Kidney glomerular epithelial cell (primary cell): ENCODE data around the gene CDCA5.

Source experiments
- DNase-seq: peaks from one replicate; lab custom pipeline; 2025; lab: John Stamatoyannopoulos, UW

CDCA5 gene

GRCh38 chr11:65107078-65107477 lies 23.2 kb upstream of the CDCA5 start:
- no peak for DNase-seq

- DNase-seq, result no peak
Measured at GRCh38 chr11:65104628-65105027, 20.8 kb upstream of the CDCA5 start.

DNA sequence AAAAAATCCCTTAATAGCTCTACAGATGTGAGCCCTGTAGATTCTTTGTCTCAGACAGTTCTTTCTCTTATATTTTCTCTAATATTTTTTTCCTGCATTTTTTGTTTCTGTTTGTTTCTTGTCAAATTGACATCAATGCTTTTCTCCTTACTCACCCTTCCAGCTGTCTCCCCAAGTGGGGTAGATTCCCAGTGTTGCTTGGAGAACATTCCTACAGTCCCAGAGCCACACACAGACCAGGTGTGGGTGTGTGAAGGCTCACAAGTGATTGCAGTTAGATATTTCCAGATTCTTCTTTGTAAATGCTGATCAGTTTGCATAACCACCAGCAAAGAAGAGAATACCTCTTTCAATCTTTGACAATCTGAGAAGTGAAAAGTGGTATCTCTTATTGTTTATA lies 19.6 kb upstream of the CDCA5 start:
- DNase-seq, result no peak

DNA sequence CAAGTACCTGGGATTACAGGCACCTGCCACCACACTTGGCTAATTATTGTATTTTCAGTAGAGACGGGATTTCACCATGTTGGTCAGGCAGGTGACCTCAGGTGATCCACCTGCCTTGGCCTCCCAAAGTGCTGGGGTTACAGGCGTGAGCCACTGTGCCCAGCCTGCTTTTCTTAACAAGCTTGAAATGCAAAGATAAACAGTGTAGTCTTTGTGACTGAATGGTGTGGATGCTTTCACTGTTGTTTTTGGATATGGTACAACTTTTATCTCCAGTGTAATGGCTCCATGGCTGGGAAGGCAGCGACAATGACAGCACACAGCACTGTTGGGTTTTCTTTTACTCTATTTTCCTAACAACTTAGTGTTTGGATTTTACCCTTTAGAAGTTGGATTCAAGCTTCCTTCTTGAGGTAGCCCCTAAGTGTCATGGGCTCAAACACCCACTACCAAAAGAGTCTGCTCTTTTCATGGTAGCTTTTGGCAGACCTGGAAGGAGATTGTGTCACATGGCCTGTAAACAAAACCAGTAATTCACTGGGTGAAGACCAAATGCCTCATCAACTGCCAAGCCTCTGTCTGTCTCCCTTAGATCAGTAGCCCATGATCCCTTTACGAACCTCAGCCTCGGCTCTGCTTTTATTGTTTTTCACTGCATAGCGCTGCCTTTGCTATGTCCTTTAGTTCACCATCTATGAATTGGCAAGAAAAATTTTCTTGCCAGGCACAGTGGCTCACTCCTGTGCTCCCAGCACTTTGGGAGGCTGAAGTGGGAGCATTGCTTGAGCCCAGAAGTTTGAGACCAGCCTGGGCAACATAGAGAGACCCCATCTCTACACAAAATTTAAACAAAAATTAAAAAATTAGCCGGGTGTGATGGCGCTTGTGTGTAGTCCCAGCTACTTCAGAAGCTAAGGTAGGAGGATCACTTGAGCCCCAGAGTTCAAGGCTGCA lies 18.6 kb upstream of the CDCA5 start:
- DNase-seq, result no peak

GRCh38 chr11:65100674-65101350 lies 17.0 kb upstream of the CDCA5 start:
- DNase-seq, result no peak

DNA sequence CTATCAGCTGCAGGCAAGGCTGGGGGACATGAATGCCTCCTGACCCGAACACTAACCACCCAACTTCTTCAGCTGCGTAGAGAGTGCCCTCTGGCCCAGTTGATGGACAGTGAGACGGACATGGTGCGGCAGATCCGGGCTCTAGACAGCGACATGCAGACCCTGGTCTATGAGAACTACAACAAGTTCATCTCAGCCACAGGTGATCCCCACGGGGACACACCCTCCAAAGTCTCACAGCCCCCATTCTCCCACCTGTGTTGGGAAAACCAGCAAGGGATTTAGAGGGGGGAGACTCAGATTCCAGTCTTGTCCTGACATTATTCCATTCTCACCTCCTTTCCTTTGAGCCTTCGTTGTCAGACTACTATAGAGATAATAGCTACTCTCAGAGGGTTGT lies 13.1 kb upstream of the CDCA5 start:
- no peak for DNase-seq

- peak; percentile 68 for DNase-seq
Measured at GRCh38 chr11:65095974-65096806, 12.3 kb upstream of the CDCA5 start, which contains the start of gene VPS51. TSS of gene VPS51 (plus strand) at chr11:65096214. CDS start at chr11:65096251, 37 bp downstream.

GRCh38 chr11:65095427-65095826 lies 11.6 kb upstream of the CDCA5 start:
- no peak for DNase-seq

GRCh38 chr11:65090628-65091027 lies 6.8 kb upstream of the CDCA5 start:
- DNase-seq, result no peak

- no peak for DNase-seq
Measured at GRCh38 chr11:65089621-65090020, 5.8 kb upstream of the CDCA5 start.

DNA sequence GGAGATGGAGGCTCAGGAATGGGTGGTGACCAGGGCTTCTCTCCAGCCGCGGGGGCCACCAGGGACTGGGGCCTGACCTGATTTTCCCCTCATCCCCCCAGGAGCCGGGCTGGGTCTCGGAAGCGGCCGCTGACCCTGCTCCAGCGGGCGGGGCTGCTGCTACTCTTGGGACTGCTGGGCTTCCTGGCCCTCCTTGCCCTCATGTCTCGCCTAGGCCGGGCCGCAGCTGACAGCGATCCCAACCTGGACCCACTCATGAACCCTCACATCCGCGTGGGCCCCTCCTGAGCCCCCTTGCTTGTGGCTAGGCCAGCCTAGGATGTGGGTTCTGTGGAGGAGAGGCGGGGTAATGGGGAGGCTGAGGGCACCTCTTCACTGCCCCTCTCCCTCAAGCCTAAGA lies 4.0 kb upstream of the CDCA5 start:
- no peak for DNase-seq

GRCh38 chr11:65087216-65087615 lies 3.4 kb upstream of the CDCA5 start:
- DNase-seq, result no peak

- DNase-seq, result no peak
Measured at GRCh38 chr11:65086809-65087208, 3.0 kb upstream of the CDCA5 start.

GRCh38 chr11:65085446-65085845 lies 1.6 kb upstream of the CDCA5 start:
- DNase-seq, result no peak

- no peak for DNase-seq
Measured at GRCh38 chr11:65084598-65085375, 947 bp upstream of the CDCA5 start.

DNA sequence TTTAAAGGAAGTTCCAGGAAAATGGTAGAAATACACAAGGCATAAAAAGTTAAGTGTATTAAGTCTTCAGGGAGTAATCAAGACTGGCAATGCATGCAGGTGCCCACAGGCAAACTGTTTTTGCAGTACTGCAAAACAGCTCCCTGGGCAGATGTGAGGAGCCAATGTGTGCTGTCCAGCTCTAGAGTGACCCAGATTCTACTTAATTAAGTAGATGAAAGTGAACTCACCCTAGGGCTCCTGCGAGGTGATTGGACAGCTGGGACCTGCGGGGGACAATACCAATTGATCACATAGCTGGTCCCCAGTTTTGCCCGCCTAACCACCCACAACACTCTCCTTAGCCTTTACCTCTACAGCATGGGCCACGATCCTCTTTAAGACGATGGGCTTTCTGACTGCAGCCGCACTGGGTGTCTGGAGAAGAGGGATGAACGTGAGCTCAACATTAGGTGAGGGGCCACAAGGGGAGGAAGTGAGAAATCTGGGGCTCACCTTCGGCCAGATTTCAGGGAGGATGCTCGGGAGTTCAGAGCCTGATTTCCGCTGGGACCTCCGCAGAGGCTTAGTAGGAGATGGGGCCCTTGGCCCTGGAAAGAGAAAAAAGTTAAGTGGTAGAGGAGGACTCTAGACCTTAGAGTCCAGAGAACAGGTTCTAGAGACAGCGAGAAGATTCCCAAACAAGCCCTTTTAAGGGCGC lies 556 bp downstream of the CDCA5 start:
- no peak for DNase-seq

GRCh38 chr11:65078786-65079342 lies 5.0 kb downstream of the CDCA5 start:
- DNase-seq, result no peak

- DNase-seq, result peak; percentile 37
Measured at GRCh38 chr11:65078151-65078550, 5.7 kb downstream of the CDCA5 start.

DNA sequence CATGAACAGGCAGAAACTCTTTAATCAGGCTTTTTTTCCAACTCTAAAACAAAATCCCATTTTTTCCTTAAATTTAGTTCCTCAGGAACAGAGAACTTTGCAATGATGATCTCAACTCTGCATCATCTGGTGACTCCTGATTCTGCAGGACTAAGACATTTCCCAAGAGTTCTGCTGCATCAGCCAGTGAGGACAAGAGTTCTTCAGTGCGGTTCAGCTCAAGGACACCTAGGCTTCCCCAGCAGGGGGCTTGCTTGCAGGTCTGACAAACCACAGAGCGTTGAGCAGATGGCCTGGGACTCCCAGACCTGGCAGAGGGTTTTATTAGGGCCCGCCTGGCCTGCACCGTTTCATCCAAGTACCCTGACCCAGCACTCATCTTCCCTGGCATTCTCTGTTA lies 6.4 kb downstream of the CDCA5 start:
- DNase-seq, result no peak

DNA sequence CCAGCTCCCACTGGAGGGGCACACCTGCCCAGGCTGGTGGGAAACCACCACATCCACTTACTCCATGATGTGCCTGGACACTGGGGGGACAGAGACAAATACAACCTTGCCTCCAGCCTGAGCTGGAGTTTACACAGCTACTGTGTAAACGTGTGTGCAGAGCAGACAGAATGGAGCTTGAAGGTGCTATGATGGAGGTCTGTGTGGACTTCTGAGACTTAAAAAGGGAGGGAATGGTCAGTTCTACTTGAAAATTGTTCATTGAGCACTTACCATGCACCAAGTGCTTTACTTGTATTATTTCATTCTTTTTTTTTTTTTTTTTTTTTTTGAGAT lies 11.2 kb downstream of the CDCA5 start:
- DNase-seq, result no peak
